GM21367 (cell line): ENCODE measurements around the gene RCHY1.
"Not testable (repeated sequence)": the region's sequence is repeated elsewhere in the genome, so short reads cannot be mapped to it uniquely, and the experiment has no call there.

Source experiments
- ATAC-seq: cut with Tn5 transposase; IDR thresholded peaks from one replicate; pipeline ENCODE4 v1.9.1; 2021; ENCODE audit not compliant: unreplicated experiment

RCHY1 gene

DNA sequence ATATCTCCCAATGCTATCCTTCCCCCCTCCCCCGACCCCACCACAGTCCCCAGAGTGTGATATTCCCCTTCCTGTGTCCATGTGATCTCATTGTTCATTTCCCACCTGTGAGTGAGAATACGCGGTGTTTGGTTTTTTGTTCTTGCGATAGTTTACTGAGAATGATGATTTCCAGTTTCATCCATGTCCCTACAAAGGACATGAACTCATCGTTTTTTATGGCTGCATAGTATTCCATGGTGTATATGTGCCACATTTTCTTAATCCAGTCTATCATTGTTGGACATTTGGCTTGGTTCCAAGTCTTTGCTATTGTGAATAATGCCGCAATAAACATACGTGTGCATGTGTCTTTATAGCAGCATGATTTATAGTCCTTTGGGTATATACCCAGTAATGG is 5.2 kb upstream of the RCHY1 start:
- not testable (repeated sequence) for ATAC-seq

DNA sequence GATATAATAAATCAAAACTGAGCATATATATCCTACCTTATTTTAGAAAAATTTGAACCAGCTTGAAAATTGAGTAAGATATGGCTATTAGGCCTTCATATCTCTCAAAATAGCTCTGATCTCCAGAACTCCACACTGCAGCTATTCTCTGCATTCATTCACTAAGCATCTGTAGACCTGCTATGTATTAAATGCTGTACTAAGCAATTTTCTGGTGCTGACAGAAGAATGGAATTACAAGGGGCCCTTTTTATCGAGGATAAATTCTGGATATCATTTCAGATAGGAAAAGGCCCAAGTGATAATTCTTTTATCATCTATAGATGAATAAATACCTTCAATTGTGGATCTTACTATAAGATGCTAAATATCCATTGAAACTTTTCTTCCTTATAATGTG is 1.9 kb upstream of the RCHY1 start:
- ATAC-seq = no peak

DNA sequence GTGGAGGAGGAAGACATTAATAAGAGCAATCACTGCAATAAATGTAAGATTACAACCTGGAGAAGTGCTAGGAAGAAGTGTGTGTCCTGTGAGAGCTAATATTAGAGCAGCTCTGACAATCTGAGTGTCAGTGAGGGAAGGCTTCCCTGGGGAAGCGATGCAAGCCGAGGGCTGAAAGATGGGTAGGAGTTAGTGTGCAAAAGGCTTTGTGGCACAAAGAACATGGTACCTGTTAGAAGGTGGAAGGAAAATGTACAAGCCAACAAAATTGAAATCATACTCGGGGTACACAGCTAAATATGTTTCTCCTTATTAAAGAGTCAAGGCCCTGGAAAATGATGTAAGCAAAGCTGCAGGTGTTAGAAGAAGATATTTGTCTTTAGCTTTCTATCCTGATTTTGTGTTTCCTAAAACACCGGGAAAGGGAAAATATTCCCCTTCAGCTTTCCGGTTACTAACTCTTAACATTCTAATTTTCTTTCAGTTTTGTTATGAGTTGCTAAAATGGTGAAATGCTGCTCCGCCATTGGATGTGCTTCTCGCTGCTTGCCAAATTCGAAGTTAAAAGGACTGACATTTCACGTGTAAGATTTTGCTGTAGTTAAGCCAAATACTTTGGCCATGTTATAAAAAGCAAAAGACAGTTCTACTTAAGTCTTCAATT is 878 bp upstream of the RCHY1 start:
- no peak for ATAC-seq

DNA sequence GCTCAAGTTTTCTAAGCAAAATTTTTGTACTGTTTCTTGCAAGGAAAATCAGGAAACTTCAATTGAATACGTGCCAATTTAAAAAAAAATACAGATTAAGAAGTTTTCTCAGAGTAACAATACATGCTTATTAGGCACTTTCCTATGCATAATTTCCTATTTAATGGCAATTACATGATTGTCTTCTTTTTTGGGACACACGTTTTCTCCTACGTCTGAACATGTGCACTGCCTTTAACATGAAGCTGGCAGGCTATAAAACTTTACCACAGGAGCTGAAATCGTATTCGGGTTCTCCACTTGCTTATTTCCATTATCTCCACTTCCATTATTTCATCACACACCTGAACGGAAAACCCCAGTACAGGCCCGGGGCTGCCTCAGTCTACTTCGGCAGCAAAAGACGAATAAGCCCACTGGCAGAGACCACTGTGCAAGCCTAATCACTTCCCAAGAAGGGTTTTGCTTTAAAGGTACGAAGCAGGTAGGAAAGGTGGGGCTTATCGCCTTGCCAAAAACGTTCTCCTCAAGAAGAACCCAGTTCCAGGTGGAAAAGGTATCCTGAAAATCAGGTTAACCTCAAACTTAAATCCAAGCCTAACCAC is 575 bp downstream of the RCHY1 start:
- ATAC-seq = no peak

GRCh38 chr4:75512386-75513211 is 1.6 kb downstream of the RCHY1 start:
- ATAC-seq = no peak

GRCh38 chr4:75511841-75512240 is 2.4 kb downstream of the RCHY1 start:
- ATAC-seq = no peak

- ATAC-seq = not testable (repeated sequence)
Measured at GRCh38 chr4:75509592-75509991, 4.6 kb downstream of the RCHY1 start.

DNA sequence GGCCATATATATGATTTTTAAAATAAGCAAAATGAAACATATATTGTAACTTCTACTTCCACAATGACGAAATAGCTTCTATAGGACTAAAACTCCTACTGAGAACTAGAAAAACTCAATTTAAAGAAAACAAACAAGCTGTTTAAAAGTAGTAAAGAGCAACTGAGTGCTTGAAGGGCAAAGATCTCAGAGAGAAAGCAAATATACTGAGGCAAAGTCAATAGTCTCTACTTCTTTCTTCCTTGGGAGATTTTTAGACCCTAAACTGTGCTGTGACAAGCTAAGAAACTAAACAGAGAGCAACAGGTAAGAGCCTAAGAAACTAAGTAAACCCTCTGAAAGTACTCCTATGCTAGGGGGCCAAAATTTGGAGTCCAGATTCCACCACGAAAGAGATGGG is 8.6 kb downstream of the RCHY1 start:
- no peak for ATAC-seq

DNA sequence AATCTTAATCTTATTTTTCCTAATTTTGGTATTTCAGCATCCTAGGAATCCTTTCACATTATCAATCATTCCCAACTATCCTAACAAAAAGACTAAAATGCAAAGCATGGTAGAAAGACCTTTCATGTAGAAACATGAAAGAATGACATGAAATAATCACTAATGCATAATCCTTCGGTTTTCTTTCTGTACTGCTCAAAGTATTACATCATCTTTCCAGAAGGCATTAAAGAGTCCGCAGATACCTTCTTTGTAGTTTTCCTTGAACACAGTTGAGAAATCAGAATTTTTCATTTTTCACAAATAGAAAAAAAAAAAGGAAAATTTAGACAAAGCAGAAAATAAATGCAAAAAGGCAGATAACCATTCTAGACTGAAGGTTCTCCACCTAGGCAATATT is 11.5 kb downstream of the RCHY1 start:
- no peak for ATAC-seq

DNA sequence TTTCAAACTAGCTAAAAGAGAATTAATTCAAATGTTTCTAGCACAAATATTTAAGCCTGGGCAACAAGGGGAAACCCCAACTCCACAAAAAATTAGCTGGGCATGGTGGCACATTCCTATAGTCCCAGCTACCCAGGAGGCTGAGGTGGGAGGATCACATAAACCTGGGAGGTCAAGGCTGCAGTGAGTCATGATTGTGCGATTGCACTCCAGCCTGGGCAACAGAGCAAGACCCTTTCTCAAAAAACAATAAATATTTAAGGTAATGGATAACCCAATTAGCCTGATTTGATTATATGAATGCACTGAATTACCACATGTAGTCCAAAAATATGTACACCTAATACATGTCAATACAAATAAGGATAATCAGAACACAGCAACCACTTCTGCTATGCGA is 14.3 kb downstream of the RCHY1 start:
- no peak for ATAC-seq

DNA sequence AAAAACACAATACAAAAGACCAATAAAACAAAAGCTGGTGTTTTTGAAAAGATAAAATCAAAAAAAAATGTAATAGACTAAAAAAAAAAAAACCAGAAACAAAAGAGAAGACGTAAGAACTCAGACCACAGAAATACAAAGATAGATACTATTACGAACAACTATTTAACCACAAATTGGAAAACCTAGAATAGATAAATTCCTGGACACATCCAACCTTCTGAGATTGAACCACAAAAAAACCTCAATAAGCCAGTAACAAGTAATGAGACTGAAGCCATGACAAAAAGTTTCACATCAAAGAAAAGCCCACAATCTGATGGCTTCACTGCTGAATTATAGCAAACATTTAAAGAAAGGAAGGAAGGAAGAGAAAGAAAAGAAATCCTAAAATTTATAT is 16.2 kb downstream of the RCHY1 start:
- no peak for ATAC-seq

DNA sequence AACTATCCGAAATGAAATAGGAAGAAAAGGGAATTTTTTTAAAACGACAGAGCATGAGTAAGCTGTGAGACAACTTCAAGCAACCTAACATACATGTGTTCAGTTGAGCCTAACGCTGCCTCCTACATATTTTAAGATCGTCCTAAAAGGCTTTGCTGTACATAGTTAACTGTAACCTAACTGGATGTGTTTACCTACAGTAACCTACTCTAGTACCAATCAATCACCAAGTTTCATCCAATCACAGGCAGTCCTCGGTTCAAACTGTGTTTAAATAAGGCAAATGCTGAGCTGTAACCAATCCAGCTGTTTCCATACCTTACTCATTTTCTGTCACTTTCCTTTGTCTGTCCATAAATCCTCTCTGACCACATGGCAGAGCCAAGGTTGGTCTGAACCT is 17.1 kb downstream of the RCHY1 start:
- no peak for ATAC-seq

GRCh38 chr4:75496406-75496805 is 17.8 kb downstream of the RCHY1 start:
- ATAC-seq = no peak

- ATAC-seq = no peak
Measured at GRCh38 chr4:75495476-75495875, 18.7 kb downstream of the RCHY1 start.

DNA sequence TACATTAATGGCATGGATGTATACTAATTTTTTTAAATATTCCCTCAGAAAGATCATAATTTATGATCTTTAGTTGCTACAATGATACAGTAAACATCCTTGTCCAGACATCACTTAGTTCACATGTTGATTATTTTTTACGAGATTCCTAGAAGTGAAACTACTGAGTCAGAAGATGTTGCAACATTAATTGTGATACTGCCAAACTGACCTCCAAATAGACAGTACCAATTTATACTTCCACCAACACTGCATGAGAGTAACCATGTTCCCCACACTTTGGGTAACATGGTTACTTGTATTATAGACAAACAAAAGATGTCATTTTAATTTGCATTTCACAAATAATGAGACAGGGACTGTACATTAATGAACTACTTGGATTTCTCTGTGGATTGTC is 19.6 kb downstream of the RCHY1 start:
- ATAC-seq = no peak

DNA sequence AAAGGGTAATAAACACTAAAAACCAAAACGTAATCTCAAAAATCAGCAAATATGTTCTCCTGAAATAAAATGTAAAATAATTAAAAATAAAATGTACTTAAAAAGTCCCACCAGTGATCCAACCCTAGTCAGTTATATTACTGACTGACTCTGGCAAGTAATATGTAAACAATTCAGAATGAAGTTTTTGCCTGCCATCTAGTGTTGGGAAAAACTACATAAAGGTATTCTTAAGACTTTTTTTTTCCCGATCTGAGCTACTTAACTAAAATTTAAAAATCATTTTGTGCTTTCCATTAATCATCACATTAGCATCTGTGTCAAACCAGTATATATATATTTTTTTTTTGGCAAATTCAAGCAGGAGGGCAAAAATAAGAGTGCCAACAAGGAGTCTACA is 24.0 kb downstream of the RCHY1 start:
- ATAC-seq = no peak

DNA sequence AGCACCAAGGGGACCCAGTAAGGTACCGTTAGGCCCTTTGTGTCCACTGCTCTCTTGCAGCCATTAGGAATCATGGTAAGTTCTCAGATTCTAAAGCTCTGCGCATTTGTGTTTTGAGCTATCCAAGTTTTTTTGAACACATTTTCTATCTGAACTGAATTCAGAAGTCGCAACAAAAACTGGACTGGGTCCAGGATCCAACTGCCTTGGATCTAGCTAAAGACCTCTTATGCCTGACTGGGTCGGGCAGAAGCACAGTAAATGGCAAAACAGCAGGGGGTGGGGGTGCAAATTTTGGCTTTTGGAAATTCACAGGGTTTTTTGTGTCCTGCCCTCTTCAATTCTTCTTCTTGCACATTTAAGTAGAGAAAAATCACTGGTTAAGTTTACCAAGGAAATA is 30.0 kb downstream of the RCHY1 start:
- ATAC-seq = no peak

GRCh38 chr4:75477201-75477600 is 37.0 kb downstream of the RCHY1 start:
- no peak for ATAC-seq

DNA sequence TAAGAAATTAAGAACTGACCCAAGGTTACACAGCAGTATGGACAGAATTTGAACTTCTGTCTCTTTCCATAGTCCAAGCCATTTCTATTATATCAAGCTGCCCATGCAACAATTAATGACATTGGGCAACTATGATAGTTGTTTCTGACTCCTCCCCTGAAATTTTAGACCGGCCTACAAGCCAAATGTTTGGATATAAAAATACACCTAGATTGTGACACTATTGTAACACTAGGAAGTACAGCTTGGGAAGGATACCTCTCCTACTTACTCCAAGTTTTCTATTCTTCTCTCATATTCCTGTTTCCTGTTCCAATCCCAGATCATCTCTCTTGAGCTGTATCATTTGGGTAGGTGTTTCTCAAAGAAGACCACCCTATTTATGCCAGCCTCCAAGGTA is 43.5 kb downstream of the RCHY1 start:
- no peak for ATAC-seq

- no peak for ATAC-seq
Measured at GRCh38 chr4:75469896-75470295, 44.3 kb downstream of the RCHY1 start.

DNA sequence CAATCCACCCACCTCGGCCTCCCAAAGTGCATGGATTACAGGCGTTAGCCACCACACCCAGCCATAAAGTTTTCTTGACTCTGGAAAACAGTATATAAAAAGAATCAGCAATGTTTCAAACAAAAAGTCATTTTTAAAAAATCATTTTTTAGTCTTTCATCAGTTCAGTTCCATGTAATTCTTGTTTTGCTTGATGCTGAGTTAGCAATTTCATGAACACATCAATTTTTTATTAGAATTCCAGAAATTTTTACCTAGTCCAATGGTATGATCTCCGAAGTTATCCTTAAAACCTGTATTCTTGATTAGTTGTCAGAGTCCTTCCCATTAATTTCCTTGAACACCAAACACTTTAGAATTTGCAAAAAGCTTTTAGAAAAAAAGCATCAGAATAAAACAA is 56.8 kb downstream of the RCHY1 start:
- ATAC-seq = no peak

- ATAC-seq = no peak
Measured at GRCh38 chr4:75434105-75434504, 80.1 kb downstream of the RCHY1 start.
